HUES48 (cell line): ENCODE measurements around the gene RAET1L.
"Not testable (repeated sequence)": the region's sequence is repeated elsewhere in the genome, so short reads cannot be mapped to it uniquely, and the experiment has no call there.

Experiments
- H3K27ac ChIP-seq: one replicate; pipeline ENCODE4 v1.7.0; 2013; ENCODE audit warnings: low read depth, low read length, inconsistent platforms
- H3K27me3 ChIP-seq: 2 replicates; pipeline ENCODE4 v1.6.1; 2013; ENCODE audit warnings: mild to moderate bottlenecking, low read length; ENCODE audit not compliant: control insufficient read depth, insufficient read depth
- H3K36me3 ChIP-seq: 2 replicates; pipeline ENCODE4 v1.6.1; 2013; ENCODE audit warnings: low read length; ENCODE audit not compliant: control insufficient read depth, insufficient read depth
- H3K4me1 ChIP-seq: 2 replicates; pipeline ENCODE4 v1.6.1; 2013; ENCODE audit warnings: mild to moderate bottlenecking, low read length; ENCODE audit not compliant: control insufficient read depth, insufficient read depth
- H3K4me3 ChIP-seq: 2 replicates; pipeline ENCODE4 v1.5.1; 2013; ENCODE audit warnings: mild to moderate bottlenecking, low read depth, low read length
- H3K9ac ChIP-seq: 2 replicates; pipeline ENCODE4 v1.6.1; 2013; ENCODE audit warnings: mild to moderate bottlenecking, low read depth, low read length, moderate library complexity
- H3K9me3 ChIP-seq: 2 replicates; pipeline ENCODE4 v1.6.1; 2013; ENCODE audit warnings: low read length; ENCODE audit not compliant: control insufficient read depth, insufficient read depth

Gene RAET1L

GRCh38 chr6:150025201-150025917 lies at the start of gene RAET1L:
TSS of gene RAET1L (minus strand) at chr6:150025532. CDS start at chr6:150025471, 61 bp downstream.
- Histone ChIP-seq H3K27ac (no peak within 1 kb of the TSS), H3K9me3 (no peaks in the 10 kb centered on the region), H3K36me3 (no peaks in the 10 kb centered on the region), H3K9ac (no peak within 1 kb of the TSS), H3K27me3 (peaks cover 51% of the 10 kb centered on the region), H3K4me1 (no peaks in the 10 kb centered on the region), H3K4me3 (peak within 1 kb of the TSS; percentile 50)

GRCh38 chr6:150075034-150075421 lies 49.7 kb upstream of the RAET1L start:
- Histone ChIP-seq H3K36me3 (no peaks in the 10 kb centered on the region), H3K27me3 (peaks cover 2% of the 10 kb centered on the region), H3K9ac (no peak overlapping the region), H3K4me3 (no peak overlapping the region), H3K9me3 (no peaks in the 10 kb centered on the region), H3K4me1 (peaks cover 3% of the 10 kb centered on the region; the same call in 1 of the 2 replicates), H3K27ac (no peak overlapping the region)

GRCh38 chr6:150074396-150075033 lies 49.2 kb upstream of the RAET1L start:
- not testable (repeated sequence) for H3K27me3 ChIP-seq, H3K9ac ChIP-seq, H3K4me1 ChIP-seq, H3K4me3 ChIP-seq, H3K36me3 ChIP-seq, H3K27ac ChIP-seq, H3K9me3 ChIP-seq

GRCh38 chr6:150072201-150072600 lies 46.9 kb upstream of the RAET1L start:
- H3K4me3 ChIP-seq = no peak overlapping the region
- H3K4me1 ChIP-seq = no peaks in the 10 kb centered on the region
- no peaks in the 10 kb centered on the region for H3K9me3 ChIP-seq
- H3K9ac ChIP-seq = no peak overlapping the region
- H3K27ac ChIP-seq = no peak overlapping the region
- no peaks in the 10 kb centered on the region for H3K36me3 ChIP-seq
- H3K27me3 ChIP-seq = peaks cover 24% of the 10 kb centered on the region

GRCh38 chr6:150070236-150070818 lies 45.0 kb upstream of the RAET1L start:
- Histone ChIP-seq H3K27me3 (peaks cover 28% of the 10 kb centered on the region), H3K4me1 (no peaks in the 10 kb centered on the region), H3K4me3 (no peak overlapping the region), H3K9ac (no peak overlapping the region), H3K36me3 (no peaks in the 10 kb centered on the region), H3K9me3 (no peaks in the 10 kb centered on the region), H3K27ac (no peak overlapping the region)

- no peak overlapping the region for H3K27ac ChIP-seq
- H3K9ac ChIP-seq = no peak overlapping the region
- no peaks in the 10 kb centered on the region for H3K4me1 ChIP-seq
- H3K4me3 ChIP-seq = peak overlapping the region; percentile 67
- H3K9me3 ChIP-seq = no peaks in the 10 kb centered on the region
- no peaks in the 10 kb centered on the region for H3K36me3 ChIP-seq
- peaks cover 28% of the 10 kb centered on the region for H3K27me3 ChIP-seq
These were observed 44.4 kb upstream of the RAET1L start for GRCh38 chr6:150069706-150070105.

GRCh38 chr6:150068720-150069648 lies 43.7 kb upstream of the RAET1L start, which contains the start of gene ULBP3:
TSS of gene ULBP3 (minus strand) at chr6:150069121. CDS start at chr6:150069066, 55 bp downstream.
- no peaks in the 10 kb centered on the region for H3K4me1 ChIP-seq
- H3K9ac ChIP-seq = no peak within 1 kb of the TSS; the same call in 1 of the 2 replicates
- no peaks in the 10 kb centered on the region for H3K36me3 ChIP-seq
- H3K27ac ChIP-seq = peak within 1 kb of the TSS; percentile 51
- no peaks in the 10 kb centered on the region for H3K9me3 ChIP-seq
- peaks cover 28% of the 10 kb centered on the region for H3K27me3 ChIP-seq
- H3K4me3 ChIP-seq = peak within 1 kb of the TSS; percentile 67

- H3K36me3 ChIP-seq = no peaks in the 10 kb centered on the region
- no peak overlapping the region for H3K9ac ChIP-seq
- H3K4me3 ChIP-seq = peak overlapping the region; percentile 67
- no peaks in the 10 kb centered on the region for H3K9me3 ChIP-seq
- no peak overlapping the region for H3K27ac ChIP-seq
- H3K4me1 ChIP-seq = no peaks in the 10 kb centered on the region
- H3K27me3 ChIP-seq = peaks cover 28% of the 10 kb centered on the region
These were observed 42.8 kb upstream of the RAET1L start for GRCh38 chr6:150068151-150068550.

GRCh38 chr6:150065083-150065482 lies 39.8 kb upstream of the RAET1L start:
- no peaks in the 10 kb centered on the region for H3K9me3 ChIP-seq
- H3K9ac ChIP-seq = no peak overlapping the region
- no peak overlapping the region for H3K4me3 ChIP-seq
- H3K27me3 ChIP-seq = peaks cover 26% of the 10 kb centered on the region
- H3K4me1 ChIP-seq = no peaks in the 10 kb centered on the region
- H3K27ac ChIP-seq = no peak overlapping the region
- H3K36me3 ChIP-seq = no peaks in the 10 kb centered on the region

GRCh38 chr6:150063640-150064039 lies 38.3 kb upstream of the RAET1L start:
- H3K9me3 ChIP-seq = no peaks in the 10 kb centered on the region
- H3K9ac ChIP-seq = no peak overlapping the region
- H3K4me1 ChIP-seq = no peaks in the 10 kb centered on the region
- no peak overlapping the region for H3K4me3 ChIP-seq
- no peak overlapping the region for H3K27ac ChIP-seq
- H3K27me3 ChIP-seq = peaks cover 18% of the 10 kb centered on the region
- H3K36me3 ChIP-seq = no peaks in the 10 kb centered on the region
